H54 (cell line): Measurements from ENCODE around the gene NAA25.
"Not testable (repeated sequence)": the region's sequence is repeated elsewhere in the genome, so short reads cannot be mapped to it uniquely, and the experiment has no call there.

ENCODE experiments used
- DNase-seq: peaks from one replicate; pipeline ENCODE4 v3.0.0; 2011; ENCODE audit warnings: low spot score, mixed read lengths; ENCODE audit not compliant: insufficient read length
- FAIRE-seq: peaks from 3 replicates; lab custom pipeline; 2011; peaks lifted over from hg19 to GRCh38; lab: Jason Lieb, UNC
- POLR2A ChIP-seq: IDR thresholded peaks from 2 replicates; pipeline ENCODE4 v1.6.1; 2011; ENCODE audit warnings: low read depth, mild to moderate bottlenecking, low read length

NAA25 gene

GRCh38 chr12:112061137-112061536 lies 47.4 kb downstream of the NAA25 start:
- FAIRE-seq: no peak
- no peak for TF ChIP-seq POLR2A
- DNase-seq: no peak

- FAIRE-seq (no peak), DNase-seq (no peak)
- TF ChIP-seq POLR2A: no peak
Observed at GRCh38 chr12:112049351-112049750, 59.2 kb downstream of the NAA25 start.

DNA sequence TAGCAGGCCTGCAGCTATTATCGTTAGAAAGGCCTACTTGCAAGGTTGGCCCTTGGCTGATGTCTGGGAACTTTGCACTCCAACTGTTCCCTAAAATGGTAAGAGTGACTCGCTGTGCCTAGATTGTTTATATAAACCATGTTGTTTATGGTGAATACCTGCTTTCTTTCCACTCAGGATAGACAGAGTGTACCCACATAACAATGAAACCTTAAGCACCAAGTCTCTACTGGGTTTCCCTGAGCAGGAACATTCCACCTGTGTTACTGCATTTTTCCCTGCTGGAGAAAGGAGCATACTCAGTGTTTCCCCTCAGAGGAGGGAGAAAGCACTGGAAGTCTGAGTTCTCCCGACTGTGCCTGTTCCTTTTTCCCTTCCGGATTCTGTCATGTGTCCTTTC lies 62.6 kb downstream of the NAA25 start:
- FAIRE-seq (no peak), DNase-seq (no peak)
- TF ChIP-seq POLR2A: no peak

DNA sequence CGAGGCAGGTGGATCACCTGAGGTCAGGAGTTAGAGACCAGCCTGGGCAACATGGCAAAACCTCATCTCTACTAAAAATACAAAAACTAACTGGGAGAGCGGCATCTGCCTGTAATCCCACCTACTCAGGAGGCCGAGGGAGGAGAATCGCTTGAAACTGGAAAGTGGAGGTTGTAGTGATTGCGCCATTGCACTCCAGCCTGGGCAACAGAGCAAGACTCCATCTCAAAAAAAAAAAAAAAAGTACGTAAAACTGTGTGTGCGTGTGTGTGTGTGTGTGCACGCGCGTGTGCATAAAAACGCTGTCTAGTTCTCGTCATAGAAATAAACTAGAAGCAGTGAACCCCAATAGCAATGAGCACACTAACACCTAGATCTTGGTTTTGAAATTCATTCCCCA lies 72.0 kb downstream of the NAA25 start:
- FAIRE-seq, DNase-seq: not testable (repeated sequence)

DNA sequence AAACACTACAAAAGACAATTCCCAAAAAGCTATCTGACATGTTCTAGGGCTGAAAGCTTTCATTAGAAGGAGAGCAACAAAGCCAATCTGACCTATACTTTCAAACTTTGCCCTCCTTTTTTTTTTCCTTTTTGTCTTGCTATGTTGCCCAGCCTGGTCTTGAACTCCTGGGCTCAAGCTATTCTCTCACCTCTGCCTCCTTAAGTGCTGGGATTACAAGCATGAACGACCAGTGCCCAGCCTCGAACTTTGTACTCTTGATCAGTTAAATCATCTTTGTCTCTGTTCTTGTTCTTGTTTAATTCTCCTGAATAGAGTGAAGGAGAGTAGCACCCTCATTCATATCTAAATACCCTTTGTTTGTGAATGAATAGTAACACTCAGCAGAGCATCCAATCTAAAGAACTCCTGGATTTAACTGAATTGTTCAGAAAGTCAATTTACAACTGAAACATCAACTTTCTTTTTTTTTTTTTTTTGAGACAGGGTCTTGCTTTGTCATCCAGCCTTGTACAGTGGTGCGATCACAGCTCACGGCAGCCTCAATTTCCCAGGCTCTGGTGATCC lies 73.3 kb downstream of the NAA25 start:
- FAIRE-seq: no peak
- DNase-seq: no peak
- no peak for TF ChIP-seq POLR2A

DNA sequence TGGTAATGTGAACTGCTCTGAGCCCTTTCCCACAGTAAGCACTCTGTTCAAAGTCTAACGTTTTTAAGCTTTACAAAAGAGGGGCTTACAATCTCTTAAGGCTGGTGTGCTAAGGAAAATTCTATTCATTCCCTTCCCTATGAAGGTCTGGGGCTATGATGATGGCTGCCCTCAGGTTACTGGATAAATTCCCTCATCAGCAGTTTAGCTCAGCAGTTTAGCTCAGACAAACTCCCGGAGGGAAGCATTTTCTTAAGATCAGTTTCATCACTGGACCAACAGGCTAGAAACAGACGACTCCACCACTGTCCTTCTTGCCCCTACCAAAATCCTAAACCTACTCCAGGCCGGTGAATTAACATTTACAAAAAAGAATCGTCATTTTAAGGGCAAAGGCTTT lies 76.3 kb downstream of the NAA25 start:
- DNase-seq: no peak
- no peak for FAIRE-seq
- TF ChIP-seq POLR2A: no peak

DNA sequence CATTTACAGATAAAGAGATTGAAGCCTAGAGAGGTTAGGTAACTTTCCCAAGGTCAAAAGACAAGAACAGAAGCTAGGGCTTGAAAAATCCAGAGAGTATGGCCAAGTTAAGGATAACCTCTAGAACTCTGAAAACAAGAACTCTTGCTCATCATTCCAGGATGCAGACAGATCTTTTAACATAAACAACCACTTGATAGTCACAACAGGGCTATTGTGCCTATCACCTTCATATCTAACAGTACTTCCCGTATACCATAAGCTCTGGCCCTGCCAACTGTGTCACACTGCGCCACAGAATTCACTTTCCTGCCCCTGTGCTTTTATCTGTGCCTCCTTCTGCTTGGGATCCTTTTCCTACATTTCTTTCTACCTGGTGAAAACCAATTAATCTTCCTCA lies 77.1 kb downstream of the NAA25 start:
- DNase-seq: no peak
- TF ChIP-seq POLR2A: no peak
- no peak for FAIRE-seq

GRCh38 chr12:112029301-112029700 lies 79.3 kb downstream of the NAA25 start:
- no peak for DNase-seq
- no peak for TF ChIP-seq POLR2A
- FAIRE-seq: no peak

GRCh38 chr12:112025808-112026375 lies 82.7 kb downstream of the NAA25 start:
- no peak for FAIRE-seq
- no peak for DNase-seq
- TF ChIP-seq POLR2A: no peak

DNA sequence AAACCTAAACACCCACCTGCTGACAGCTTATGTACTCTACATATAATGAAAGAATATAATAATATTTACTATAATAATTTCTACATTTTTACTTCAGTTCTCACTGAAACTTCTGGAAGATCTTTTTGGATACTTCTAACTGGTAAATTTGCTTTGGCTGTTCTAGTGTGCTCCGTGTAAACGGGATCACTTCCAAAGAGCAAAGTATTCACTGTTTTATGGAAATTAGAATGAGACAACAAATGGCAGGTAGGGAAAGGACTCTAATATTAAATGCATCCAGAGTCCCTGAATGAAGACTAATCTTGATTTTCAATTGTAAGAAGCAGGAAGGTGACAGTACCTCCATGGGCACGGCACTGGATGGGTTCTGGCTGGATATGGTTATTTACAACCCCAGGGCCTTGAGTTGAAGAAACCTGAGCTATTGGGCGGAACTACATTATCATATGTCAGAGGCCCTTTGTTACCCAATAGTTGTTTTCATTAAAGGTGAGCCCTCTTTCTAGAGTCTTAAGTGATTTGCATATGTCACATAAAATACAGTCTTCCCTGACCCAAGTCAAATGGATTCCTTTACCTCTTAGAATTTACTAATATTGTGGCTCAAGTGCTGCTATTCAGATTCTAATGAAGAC lies 84.7 kb downstream of the NAA25 start:
- no peak for TF ChIP-seq POLR2A
- FAIRE-seq (no peak), DNase-seq (no peak)

DNA sequence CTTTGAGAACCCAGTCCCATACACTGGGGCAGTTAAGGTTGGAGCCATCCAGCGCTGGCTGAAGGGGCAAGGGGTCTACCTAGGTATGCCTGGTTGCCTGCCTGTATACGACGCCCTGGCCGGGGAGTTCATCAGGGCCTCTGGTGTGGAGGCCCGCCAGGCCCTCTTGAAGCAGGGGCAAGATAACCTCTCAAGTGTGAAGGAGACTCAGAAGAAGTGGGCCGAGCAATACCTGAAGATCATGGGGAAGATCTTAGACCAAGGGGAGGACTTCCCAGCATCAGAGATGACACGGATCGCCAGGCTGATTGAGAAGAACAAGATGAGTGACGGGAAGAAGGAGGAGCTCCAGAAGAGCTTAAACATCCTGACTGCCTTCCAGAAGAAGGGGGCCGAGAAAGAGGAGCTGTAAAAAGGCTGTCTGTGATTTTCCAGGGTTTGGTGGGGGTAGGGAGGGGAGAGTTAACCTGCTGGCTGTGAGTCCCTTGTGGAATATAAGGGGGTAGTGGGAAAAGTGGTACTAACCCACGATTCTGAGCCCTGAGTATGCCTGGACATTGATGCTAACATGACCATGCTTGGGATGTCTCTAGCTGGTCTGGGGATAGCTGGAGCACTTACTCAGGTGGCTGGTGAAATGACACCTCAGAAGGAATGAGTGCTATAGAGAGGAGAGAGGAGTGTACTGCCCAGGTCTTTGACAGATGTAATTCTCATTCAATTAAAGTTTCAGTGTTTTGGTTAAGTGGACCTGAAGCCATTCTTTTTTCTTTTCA lies 86.2 kb downstream of the NAA25 start:
- FAIRE-seq (no peak), DNase-seq (no peak)
- TF ChIP-seq POLR2A: no peak

GRCh38 chr12:112020947-112021457 lies 87.6 kb downstream of the NAA25 start:
- no peak for TF ChIP-seq POLR2A
- no peak for FAIRE-seq
- no peak for DNase-seq

DNA sequence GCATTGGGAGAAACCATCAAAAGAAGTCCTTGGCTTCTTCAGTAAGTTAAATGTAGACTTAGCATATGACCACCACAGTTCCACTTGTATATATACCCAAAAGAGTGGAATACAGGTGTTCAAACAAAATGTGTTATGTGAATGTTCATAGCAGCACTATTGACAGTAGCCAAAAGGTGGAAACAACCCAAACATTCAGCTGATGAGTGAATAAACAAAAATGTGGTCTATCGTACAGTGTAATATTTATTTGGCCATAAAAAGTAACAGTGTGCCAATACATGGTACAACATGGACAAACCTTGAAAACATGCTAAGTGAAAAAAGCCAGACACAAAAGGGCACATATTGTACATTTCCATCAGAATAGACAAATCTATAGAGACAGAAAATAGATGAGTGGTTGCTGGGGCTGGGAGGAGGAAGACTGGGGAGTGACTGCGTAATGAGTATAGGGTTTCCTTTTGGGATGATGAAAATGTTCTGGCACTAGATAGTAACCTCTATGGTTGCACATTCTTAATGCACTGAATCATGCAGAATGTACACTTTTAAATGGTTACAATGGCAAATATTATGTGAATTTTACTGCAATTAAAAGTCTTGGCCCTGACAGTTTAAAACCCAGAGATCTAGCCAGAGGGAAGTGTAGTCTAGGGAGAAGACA lies 89.9 kb downstream of the NAA25 start:
- FAIRE-seq: no peak
- TF ChIP-seq POLR2A: no peak
- DNase-seq: peak; percentile 23

GRCh38 chr12:112017041-112017440 lies 91.5 kb downstream of the NAA25 start:
- no peak for DNase-seq
- FAIRE-seq: no peak
- no peak for TF ChIP-seq POLR2A
